ENCODE results near the gene FAM107B.

Gene FAM107B

DNA sequence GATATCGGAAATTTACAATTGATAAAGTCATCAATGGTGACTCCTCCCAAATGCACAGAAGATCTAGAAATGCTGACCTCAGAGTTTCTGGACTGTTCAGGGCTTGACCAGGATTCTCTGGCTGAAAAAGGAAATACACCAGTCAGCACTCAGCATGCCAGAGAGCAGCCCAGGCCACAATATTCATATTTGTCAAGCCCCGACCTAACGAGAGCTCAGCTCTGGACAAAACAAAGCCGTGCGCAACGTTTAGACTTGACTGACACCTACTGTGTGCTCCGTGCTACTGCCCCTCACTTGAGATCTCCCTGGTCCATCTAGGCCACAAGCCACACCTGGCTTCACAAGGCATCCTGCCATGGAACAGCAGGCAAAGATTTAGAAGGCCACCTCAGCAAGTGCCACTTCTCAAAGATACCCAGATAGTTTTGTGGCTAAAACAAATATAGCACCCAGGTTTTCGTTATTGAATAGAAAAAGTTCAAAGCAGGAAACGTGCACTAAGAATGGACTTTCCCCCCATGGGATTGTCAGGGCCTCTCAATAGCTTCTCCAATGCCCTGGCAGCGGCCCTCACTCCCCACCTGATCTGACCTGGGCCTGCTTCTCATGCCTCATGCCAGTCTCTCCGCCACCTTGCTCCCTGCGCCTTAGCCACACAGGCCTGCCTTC lies 218.3 kb downstream of the FAM107B start:
- DNase-seq (ENCODE audit: low spot score), result no peak

DNA sequence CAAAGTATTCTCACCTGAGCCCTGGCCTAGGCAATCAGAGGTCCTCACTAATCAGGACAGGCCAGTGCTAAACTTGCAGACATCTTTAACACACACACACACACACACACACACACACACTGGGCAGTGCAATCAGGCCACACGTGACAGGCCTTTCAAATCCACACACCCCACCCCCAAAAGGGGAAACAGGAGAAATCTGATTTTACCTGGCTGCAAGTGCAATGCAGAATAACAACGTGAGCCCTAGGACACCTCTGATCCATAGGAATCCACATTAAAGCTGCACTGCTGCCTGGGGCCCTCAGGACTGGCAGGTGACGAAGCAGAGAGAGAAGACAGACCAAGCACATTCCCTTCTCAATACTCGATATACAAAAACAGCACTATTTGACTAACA lies 218.9 kb downstream of the FAM107B start:
- no peak for DNase-seq (ENCODE audit: low spot score)

DNA sequence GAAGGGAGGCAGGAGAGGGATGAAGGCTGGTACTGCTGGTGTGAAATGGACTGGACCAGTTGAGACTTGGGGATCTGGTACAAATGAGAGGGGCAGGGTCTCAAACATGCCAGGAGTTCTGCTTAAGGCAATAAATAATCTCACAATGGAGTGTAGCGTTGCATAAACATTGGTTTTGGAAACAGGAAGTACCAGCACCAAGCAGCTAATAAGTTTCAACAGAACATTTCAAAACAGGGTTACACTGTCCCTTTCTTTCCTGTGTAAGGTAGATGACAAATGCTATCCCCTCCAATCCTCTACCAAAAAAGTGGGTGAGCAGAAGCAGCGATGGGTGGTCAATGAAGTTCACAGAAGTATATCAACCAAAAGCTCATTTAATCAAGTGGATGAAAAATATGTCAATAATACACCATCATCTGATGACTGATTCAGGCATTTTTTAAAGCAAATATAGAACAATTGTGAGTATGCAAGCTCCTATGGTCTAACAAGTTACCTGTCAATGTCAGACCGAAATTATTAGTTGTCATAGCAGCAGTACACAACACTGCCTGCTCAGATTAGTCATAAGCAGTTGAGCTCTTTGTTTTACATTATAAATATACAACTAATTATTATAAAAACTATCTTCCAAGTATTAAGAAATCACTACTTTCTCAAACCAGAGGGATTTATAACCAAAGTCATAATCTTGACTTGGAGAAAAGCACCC lies 220.0 kb downstream of the FAM107B start:
- no peak for DNase-seq (ENCODE audit: low spot score)

DNA sequence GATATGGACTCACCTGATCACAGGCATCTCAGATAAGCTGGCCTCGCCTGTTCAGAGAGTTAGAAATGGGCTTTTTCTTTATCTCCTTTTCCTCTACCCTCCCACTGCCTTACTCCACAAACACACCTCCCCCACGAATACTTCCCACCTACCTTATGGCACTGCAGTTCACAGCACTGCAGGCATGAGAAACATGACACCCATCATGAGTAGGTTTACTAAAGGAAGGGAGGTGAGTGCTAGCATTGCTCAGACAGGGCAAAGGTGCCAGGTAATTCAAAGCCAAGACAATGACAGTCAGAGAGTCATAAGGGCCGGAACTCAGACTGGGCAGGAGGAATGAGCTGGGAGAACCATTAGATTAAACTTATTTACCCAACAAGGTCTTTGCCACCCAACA lies 220.6 kb downstream of the FAM107B start:
- DNase-seq (ENCODE audit: low spot score), result no peak

DNA sequence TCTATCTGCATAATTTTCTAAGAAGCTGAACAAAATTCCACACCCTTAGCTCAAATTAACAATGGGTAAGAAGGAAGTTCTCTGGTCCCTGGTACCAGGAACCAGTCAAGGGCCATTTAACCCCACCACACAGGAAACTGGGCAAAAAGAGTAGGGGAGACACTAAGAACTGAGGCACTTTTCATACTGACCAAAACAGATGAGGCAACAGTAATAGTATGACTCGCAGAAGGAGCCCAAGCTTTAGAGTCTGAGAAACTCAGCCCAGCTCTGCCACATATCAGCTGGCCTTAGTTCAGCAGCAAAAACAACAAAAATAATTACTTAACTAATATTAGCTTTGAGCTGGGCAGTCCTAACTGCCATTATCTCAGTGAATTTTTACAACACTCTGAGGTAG lies 221.2 kb downstream of the FAM107B start:
- peak; percentile 74 for DNase-seq (ENCODE audit: low spot score)

DNA sequence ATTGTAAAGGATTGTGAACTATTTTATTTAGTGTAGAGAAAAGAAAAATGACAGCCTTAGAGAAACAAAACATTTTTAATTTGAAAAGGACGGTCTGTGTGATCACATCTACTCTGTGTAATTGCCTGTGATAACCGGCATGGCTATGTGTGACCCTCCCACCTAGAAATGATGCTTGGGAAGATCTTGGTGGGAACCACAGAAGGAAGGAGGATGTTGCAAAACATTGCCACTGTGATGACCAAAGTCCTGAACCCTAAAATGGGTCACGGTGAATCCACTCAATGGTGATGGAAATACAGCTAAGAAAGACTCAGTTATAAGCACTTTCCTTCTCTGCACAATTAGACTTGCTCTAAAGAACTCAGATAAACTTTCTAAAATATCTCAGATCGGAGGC lies 222.7 kb downstream of the FAM107B start:
- no peak for DNase-seq (ENCODE audit: low spot score)

DNA sequence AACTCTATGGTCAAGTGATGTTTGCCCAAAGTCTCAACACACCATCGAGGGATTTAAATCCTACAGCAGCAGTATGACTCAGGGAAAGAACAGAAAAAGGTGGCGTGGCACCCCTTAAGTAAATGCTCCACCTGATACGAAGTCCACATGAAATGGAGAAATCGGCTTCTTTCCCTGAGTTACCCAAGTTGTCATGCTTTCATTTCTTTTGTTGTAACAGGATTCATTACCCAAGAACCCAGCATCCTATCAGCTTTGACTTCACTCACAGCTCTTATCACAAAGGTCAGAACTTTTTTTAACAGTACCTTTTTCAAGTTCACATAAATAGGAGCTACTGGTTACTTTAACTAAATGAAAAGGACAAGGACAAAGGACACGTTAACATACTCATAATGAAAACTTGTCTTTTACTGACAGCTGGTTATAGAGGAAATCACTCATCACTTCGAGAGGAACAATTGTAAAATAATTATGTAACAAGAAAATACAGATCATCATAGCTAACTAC lies 224.2 kb downstream of the FAM107B start:
- no peak for DNase-seq (ENCODE audit: low spot score)

DNA sequence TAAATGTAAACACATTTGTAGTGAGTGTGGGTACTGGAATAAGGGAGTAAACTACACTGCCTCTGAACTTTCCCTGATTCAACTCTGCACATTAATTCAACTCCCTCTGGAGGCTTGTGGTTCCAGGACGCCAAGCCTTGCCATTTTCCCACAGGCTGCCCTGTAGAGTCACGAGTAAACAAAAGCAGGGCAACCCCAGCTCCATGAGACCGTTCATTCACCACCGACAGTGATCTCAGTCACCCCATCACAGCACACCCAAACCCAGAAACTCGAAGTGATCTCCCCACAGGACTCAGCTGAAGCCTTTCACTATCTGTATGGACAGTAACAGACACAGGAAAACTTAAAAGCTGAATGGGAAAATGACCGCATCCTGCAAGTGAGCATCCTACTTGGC lies 225.2 kb downstream of the FAM107B start:
- DNase-seq (ENCODE audit: low spot score), result no peak

DNA sequence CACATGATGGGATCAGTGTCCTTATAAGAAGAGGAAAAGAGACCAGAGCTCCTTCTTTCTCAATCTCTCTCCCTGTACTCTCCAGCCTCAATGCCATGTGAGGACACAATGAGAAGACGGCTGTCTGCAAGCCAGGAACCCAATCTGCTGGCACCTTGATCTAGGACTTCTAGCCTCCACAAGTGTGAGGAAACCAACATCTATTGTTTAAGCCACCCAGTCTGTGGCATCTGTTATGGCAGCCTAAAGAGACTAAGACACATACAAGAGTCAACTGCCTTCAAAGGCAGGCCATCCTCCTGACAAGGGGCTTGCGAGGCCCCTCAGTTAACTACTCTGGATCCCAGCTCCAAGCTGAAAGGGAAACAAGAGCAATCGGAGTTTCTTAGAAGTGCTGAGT lies 225.7 kb downstream of the FAM107B start:
- no peak for DNase-seq (ENCODE audit: low spot score)

DNA sequence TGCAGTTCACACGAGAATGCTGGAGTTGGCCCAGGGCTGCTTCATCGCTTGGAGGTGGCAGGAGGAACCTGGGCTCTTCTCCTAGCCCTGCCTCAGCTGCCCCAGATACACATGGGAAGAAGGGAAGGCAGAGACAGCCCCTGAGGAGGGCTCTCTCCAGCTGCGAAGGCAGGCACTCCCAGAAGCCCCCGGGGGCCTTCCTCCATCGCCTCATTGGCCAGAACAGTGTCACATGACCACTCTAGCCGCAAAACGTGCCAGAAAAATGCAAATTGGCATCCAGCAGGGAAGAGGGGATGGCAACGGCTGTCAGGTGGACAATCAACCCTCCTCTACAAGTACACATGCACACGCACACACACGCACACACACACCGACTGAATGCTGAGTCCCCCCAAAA lies 226.2 kb downstream of the FAM107B start:
- no peak for DNase-seq (ENCODE audit: low spot score)

DNA sequence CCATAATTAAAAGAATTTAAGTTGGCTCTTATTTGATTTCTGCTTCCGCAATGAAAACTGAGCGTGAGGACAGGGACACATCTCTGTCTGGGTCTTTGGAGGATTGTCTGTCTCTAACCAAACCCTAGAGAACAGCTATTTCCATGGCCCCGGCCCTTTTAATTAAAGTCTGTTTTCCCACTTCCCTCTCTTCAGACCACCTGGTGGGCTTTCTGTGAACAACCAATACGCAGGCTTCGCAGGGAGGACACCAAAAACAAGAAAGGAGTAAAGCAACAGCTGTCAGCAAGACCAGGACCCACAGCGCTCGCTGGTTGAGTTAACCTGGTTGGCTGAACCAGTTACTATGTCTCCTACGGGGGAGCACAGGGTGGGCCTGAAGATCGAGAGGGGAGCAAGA lies 226.9 kb downstream of the FAM107B start:
- no peak for DNase-seq (ENCODE audit: low spot score)

DNA sequence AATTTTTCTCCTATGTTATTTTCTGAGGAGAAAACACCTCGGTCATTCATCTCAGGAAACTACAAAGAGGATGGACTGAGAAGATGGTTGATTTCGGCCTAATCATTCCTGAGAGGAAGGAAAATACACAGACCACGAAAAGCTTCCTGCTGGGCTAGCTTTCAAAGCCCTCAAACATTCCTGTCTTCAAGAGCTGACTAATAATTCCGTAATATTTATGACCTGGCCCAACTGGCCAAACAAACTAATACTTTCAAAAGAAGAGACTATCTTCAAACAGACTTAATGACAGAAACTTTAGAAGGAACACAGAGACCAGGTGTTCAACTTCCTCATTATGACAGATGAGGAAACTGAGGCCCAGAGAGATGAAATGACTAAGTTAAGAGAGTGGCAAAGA lies 228.9 kb downstream of the FAM107B start:
- peak; percentile 63 for DNase-seq (ENCODE audit: low spot score)

DNA sequence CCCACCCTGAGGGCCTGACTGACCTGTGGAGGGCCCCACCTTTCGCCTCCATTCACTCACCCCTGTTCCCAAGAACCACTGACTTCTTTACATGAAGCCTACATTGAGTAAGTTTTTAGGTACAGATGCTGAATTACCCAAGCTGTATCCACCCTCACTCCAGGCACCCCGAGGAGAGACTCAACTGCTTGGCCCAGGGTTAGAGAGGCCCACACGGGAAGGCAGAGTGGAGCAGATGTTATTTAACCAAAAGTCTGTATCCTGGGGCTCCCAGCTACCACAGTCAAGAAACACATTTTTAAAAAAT lies 230.8 kb downstream of the FAM107B start:
- no peak for DNase-seq (ENCODE audit: low spot score)

DNA sequence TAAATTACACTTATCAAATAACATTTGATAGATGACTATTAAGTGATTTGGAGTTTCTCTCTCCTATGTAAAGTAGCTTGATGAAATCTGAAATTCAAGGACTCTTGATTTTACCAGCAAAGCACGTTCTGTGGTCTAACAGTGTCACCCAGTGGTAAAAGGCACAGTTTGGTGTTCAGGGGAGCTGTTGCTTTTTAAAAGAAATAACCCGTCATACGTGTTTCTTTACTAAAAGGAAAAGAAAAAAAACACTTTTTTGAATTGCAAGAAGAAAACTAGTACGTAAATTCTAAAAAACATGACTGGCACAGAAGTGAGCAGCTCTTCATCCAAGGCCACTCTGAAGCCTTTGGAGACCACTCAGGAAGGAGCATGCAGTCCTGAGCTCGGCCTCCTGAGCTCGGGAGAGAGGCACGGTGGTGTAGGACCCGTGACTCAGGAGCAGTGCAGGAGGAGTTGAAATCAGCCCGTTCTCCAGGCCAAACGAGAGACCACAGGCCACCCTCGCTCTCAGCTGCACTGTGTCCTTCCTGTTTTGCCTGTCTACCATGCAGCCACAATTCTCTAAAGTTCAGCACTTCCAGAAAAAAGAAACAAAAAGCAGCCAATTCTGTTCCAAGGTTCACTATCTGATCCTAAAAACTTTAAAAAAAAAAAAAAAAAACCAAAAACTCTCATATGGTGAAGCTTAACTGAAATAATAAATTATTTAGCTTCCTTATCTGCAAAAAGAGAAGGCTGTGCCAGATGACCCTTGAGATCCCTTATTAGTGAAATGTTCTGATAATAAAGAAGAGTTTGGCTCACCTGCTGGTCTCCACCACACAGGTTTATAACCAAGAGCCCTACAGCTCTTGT lies 231.4 kb downstream of the FAM107B start:
- no peak for DNase-seq (ENCODE audit: low spot score)

DNA sequence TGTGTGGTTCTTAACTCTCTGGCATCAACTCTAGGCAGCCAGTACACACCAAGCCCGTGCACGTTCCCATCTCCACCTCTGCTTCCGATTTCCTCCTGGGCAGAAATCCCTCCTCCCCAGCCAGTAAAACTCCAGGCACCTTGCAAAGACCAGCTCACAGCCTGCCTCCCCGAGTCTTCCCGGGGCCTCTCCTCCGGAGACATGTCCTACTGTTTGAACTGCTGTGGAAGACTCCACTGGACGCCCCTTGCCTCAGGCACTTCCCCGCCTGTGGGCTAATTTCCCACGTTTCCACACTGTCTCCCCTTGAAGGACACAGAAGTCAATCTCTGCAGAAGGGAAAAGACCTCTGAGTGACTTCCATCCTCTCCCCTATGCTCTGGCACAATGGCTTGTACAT lies 233.3 kb downstream of the FAM107B start:
- no peak for DNase-seq (ENCODE audit: low spot score)

DNA sequence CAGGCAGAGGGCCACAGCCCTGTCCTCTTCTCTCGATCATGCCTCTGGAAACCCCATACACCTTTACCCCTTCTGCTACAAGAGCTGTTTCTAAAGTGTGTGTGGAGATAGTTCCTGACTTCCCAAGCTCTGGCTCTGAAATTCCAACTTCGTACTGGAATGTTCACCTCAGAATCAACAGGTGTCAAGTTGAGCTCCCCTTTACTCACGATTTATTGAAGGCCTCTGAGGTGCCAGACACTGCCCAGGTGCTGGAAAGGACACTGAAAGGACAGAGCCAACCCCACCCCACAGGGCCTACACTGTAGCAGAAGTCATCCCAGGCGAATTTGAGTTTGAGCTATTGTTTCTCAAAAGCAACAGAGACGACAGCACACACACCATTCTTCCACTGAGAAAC lies 234.1 kb downstream of the FAM107B start:
- no peak for DNase-seq (ENCODE audit: low spot score)

DNA sequence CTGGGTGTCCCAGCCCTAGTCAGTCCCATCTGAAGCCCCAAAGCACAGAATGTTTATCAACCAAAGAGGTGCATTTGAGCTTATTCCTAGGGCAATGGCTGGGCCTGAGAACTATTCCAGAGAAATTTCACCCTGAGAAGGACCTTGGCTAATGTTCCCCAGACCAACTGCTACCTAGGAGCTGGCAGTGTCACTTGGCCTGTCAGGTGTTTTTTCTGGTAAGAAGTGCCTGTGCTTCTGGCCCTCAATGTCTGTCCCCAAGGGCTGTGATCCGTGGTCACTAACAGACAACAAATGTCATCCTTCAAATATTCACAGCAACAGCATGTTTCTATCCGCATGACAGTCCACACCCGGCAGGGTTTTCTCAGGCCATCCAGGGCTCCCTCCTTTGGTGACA lies 234.6 kb downstream of the FAM107B start:
- no peak for DNase-seq (ENCODE audit: low spot score)

DNA sequence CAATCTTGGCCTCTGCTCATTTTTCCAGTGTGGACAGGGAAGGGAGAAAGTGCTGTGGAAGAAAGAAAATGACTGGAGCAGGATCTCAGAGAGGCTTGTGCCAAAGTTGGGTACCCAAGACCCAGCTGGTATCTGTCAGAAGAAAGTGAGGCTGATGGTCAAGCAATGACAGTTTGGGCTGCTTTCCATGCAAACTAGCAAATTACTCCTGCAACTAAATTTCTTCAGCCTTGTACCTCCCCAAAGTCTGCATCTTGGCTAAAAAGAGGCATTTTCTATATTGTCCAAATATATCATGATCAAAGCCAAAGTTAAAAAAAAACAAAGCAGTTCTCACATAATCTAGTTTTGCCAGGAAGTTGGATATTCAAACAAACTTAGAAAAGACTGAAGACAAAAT lies 235.5 kb downstream of the FAM107B start:
- no peak for DNase-seq (ENCODE audit: low spot score)

DNA sequence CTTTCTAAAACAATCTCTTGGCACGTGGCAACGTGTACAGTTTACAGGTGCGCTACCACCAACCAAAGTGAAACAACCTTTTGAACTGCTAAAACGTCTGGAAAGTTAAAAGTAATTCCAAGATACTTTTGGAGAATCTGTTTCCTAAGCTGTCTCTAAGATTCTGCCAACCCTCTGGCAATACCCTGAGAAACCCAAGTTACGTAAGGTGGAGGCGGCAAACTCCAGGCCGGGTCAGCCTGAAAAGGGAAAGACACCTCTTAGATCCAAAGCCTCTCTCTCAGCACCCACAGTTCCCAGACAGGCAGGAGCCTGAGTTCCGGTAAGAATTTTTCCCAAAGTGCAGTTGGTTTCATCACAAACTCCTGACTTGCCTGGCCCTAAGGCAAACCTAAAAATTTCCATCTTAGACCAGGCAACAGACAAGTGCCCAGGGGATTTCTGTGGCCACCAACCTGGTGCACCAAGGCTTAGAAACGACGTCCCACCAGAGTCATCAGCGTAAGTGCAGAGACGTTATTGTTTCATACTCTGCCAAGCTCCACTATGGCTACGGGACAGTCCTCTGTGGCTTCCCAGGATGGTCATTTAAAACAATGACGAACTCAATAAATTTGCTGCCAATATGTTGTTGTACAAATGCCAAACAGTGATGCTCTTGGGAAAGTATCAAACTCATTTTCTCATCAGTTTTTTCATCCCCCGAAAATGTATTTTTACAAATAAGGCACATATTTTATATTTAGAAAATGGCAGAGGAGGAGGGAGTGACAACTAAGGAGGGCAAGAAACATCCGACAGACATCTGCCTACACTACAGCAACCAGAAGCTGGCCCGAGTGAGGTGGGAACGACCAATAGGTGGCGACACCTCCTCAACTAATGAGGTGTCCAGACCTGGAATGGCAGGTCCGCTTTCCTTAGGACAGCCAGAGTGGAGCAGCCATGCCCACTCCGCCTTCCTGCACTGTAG lies 238.2 kb downstream of the FAM107B start:
- DNase-seq (ENCODE audit: low spot score), result peak; percentile 81

DNA sequence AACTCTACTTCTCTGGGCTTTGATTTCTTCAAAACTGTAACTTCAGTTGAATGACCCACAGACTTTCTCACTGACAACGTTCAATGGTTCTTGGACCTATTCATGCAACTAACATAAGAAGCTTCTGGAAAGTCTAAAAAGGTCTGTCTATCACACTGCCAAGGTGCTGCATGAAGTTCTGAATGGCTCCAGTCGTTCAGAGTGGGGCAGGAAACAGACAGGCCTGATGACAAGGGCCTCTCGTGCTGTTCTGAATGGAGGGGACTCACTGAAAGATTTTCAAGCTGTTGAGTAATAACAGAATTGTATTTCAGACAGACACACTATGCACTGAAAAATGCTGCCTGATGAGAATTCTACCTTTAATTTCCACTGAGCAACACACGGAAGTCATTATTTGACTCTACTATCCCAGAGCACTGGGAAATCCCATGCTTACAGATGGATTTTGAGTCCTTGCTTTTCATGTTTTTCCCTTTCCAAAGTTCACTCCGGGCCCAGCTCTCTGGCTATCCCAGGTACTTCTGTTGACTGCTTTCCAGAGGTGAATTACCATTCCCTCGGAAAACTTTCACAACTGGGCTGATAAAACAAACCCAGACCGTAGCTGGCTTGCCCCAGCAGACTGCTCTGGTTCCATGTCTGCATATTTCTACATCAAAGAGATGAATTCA lies 239.1 kb downstream of the FAM107B start:
- no peak for DNase-seq (ENCODE audit: low spot score)

DNA sequence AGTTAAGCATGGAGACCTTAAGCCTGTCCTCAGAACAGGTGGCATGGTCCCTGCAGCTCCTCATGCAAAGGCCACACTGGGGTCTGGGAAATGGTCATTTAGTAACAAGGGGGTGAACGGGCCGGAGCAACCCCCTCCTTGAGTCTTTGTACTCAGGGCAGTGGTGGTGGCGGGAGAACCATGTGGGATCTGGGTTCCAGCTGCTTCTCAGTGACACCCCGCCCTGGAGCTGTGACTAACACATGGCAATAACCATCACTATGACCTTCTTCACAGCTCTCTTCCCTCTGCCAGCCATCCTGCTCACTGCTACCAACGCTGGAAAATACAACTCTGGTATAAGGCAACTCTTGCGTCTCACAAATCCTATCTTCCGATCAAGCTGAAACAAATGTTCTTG lies 240.5 kb downstream of the FAM107B start:
- DNase-seq (ENCODE audit: low spot score), result no peak
